ENCODE data around the gene PPFIA4.
"Not testable (repeated sequence)": the region's sequence is repeated elsewhere in the genome, so short reads cannot be mapped to it uniquely, and the experiment has no call there.

PPFIA4 gene

DNA sequence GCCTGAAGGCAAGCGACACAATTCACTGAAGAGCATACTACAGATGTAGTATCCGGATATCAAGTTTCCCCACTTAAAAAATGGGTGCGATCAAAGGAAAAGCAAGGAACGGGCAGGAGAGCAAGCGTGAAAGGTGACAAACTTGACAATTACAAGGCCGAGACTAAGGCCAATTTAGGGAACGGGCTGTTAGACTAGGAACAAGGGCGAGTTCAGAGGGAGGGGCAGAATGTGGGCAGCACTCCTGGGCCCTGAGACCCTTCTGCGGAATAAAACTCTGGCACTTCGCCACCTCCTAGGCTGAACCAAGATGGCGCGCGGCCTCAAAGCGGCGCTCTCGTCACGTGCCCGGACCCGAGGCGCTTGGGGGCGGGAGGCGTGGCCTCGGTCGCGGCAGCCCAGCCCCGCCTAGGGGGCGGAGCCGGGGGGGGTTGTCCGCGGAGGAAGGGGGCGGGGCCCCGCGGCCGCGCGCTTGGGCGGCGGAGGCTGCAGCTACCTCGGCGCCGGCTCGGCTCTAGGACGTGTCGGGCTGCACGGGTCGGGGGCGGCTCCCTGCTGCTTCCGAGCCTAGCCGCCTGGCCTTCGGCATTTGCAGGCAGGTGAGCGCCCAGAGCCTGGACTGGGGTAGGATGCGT lies at the start of gene PPFIA4:
Gene PPFIA4 (plus strand): TSS at position 461 of the 635 bp plus-strand sequence. CDS start 12,518 bp downstream, outside the sequence.
- peak within 1 kb of the TSS; percentile 90 for H3K27ac Mint-ChIP-seq
- peaks cover 11% of the 10 kb centered on the region for H3K36me3 Mint-ChIP-seq
- peaks cover 3% of the 10 kb centered on the region for H3K27me3 Mint-ChIP-seq
- H3K9me3 Mint-ChIP-seq (ENCODE audit: low read depth), result peaks cover 5% of the 10 kb centered on the region
- peaks cover 11% of the 10 kb centered on the region for H3K4me1 Mint-ChIP-seq (ENCODE audit: low read depth)
- H3K4me3 Mint-ChIP-seq, result peak within 1 kb of the TSS; percentile 79

DNA sequence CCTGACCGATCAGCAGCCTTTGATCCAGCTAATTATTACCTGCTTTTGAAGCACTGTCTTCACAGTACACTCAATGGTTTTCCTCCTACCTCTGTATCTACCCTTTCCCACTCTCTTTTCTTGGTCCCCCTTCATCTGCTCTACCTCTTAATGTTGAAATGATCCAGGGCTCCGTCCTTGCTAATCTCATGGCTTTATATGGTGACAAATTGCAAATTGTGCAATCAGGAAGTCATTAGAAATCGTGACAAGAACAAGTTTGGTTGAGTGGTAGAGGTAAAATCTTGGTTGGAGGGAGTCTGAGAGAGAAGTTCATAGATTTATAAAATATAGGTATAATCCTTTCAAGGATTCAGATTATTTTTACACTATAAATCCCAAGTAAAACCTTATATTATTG lies 49.7 kb upstream of the PPFIA4 start:
- H3K27me3 Mint-ChIP-seq, result peaks cover 17% of the 10 kb centered on the region
- no peak overlapping the region for H3K27ac Mint-ChIP-seq
- H3K36me3 Mint-ChIP-seq, result peaks cover 3% of the 10 kb centered on the region
- no peak overlapping the region for H3K4me3 Mint-ChIP-seq
- no peaks in the 10 kb centered on the region for H3K9me3 Mint-ChIP-seq (ENCODE audit: low read depth)
- H3K4me1 Mint-ChIP-seq (ENCODE audit: low read depth), result no peaks in the 10 kb centered on the region

DNA sequence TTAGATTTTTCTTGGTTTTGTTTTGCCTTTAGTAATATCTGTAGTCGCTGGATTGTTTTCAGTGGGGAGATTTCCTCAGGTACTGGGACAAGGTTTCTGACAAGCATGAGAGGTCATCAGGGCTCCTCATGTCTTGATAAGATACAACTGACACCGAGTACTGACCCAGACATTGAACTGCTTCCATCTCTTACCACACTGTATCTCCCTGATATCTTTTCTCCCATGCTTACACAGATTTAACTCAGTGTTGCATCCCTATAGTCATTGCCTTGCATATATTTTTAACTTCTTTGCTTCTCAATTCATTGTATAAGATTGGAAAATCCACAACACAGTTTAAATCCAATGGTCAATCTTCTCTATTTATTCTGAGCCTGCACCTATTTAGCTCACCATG lies 46.8 kb upstream of the PPFIA4 start:
- no peaks in the 10 kb centered on the region for H3K4me1 Mint-ChIP-seq (ENCODE audit: low read depth)
- H3K36me3 Mint-ChIP-seq, result peaks cover 3% of the 10 kb centered on the region
- H3K27ac Mint-ChIP-seq, result no peak overlapping the region
- H3K9me3 Mint-ChIP-seq (ENCODE audit: low read depth), result no peaks in the 10 kb centered on the region
- peaks cover 17% of the 10 kb centered on the region for H3K27me3 Mint-ChIP-seq
- no peak overlapping the region for H3K4me3 Mint-ChIP-seq

DNA sequence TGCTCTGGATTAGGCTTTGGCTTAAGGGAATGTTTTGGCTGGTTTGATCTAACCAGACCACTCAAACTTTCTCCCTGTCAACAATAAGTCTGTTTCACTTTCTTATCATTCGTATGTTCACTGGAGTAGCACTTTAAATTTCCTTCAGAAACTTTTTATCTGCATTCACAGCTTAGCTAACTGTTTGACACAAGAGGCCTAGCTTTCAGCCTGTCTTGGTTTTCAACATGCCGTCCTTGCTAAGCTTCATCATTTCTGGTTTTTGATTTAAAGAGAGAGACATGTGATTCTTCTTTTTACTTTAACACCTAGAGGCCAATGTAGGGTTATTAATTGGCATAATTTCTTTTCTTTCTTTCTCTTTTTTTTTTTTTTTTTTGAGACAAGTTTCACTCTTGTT lies 44.4 kb upstream of the PPFIA4 start:
- Mint-ChIP-seq H3K4me3 (no peak overlapping the region), H3K4me1 (ENCODE audit: low read depth) (no peaks in the 10 kb centered on the region)

DNA sequence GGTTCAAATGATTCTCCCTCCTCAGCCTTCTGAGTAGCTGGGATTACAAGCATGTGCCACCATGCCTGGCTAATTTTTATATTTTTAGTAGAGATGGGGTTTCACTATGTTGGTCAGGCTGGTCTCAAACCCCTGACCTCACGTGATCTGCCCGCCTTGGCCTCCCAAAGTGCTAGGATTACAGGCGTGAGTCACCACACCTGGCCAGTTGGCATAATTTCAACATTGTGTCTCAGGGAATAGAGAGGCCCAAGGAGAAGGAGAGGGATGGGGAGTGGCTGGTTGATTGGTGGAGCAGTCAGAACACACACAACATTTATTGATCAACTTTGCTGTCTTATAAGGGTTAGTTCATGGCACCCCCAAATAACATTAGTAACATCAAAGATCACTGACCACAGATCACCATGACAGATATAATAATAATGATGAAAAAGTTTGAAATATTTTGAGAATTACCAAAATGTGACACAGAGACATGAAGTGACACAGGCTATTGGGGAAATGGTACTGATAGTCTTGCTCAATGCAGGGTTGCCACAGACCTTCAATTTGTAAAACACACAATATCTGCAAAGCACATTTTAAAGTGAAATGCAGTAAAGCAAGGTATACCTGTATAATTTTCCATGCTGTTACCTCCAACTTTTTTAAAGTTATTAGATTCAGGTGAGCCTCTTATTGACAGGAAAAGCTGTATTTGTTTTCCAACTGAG lies 43.4 kb upstream of the PPFIA4 start:
- no peaks in the 10 kb centered on the region for H3K9me3 Mint-ChIP-seq (ENCODE audit: low read depth)
- H3K36me3 Mint-ChIP-seq, result peaks cover 3% of the 10 kb centered on the region
- no peak overlapping the region for H3K27ac Mint-ChIP-seq
- H3K27me3 Mint-ChIP-seq, result peaks cover 8% of the 10 kb centered on the region
- H3K4me1 Mint-ChIP-seq (ENCODE audit: low read depth), result no peaks in the 10 kb centered on the region
- H3K4me3 Mint-ChIP-seq, result no peak overlapping the region

More for the DNA sequence above, 44.4 kb upstream of the PPFIA4 start:
- H3K9me3 Mint-ChIP-seq (ENCODE audit: low read depth), result no peaks in the 10 kb centered on the region
- peaks cover 15% of the 10 kb centered on the region for H3K27me3 Mint-ChIP-seq
- H3K36me3 Mint-ChIP-seq, result peaks cover 3% of the 10 kb centered on the region
- no peak overlapping the region for H3K27ac Mint-ChIP-seq

DNA sequence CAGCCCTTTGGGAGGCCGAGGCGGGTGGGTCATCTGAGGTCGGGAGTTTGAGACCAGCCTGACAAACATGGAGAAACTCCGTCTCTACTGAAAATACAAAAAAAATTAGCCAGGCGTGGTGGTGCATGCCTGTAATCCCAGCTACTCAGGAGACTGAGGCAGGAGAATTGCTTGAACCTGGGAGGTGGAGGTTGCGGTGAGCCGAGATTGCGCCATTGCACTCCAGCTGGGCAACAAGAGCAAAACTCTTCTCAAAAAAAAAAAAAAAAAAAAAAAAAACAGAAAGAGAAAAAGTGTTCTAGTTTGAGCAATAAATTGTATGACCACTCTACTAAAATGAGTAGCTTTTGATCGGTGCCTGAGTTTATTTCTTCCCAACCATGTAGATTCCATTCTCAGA lies 40.2 kb upstream of the PPFIA4 start:
- H3K4me1 Mint-ChIP-seq (ENCODE audit: low read depth); H3K36me3 Mint-ChIP-seq; H3K27ac Mint-ChIP-seq; H3K4me3 Mint-ChIP-seq; H3K9me3 Mint-ChIP-seq (ENCODE audit: low read depth); H3K27me3 Mint-ChIP-seq: not testable (repeated sequence)

DNA sequence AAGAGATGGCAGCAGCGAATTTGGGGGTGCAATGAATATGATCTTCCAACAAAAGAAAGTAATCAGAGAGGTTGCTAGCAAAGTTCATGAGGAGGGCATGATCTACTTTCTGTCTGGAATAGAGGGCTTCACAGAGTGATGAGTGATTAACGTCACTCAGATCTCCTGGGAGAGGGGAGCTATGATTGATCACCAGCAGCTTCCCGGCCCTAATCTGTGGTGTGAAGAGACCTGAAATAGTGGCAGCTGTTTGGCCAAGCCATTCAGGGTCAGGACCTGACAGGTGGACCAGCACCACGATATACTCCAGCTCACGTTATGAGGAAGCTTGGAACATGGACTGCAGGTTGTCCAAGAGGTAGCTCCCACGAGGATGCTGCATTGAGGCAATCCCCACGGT lies 39.0 kb upstream of the PPFIA4 start:
- H3K4me1 Mint-ChIP-seq (ENCODE audit: low read depth), result no peaks in the 10 kb centered on the region
- H3K9me3 Mint-ChIP-seq (ENCODE audit: low read depth), result no peaks in the 10 kb centered on the region
- H3K36me3 Mint-ChIP-seq, result no peaks in the 10 kb centered on the region
- no peak overlapping the region for H3K4me3 Mint-ChIP-seq
- no peak overlapping the region for H3K27ac Mint-ChIP-seq
- H3K27me3 Mint-ChIP-seq, result peaks cover 5% of the 10 kb centered on the region

DNA sequence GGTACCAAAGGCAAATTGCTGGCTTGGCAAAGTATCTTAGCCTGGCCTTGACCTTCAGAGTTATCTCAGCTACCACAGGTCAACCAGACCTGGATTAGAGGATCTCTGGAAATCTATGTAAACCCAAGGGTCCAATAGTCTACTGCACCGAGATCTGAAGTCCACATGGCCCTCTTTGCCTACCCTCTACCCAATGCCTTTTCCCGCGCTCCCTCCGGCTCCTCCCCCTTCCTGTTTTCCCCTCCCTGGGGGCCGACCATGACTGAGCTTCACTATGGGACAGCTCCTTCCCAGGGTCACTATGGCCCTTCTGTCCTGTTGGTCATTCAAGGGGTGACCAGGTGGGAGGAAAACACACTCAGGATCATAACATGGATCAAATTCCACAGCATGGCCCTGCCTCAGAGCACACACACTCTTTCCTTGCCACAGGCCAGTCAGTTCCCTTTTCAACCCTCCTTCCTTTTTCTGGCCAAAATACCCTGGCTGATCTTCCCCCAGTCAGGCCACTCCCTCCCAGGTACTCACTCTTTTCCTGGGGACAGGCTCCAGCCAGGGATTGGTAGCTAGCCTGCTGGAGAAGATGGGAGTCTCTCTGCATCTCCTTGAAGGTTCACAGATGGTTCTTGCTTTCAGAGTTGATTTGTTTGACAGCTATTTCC lies 38.2 kb upstream of the PPFIA4 start:
- H3K27me3 Mint-ChIP-seq, result peaks cover 8% of the 10 kb centered on the region
- no peaks in the 10 kb centered on the region for H3K9me3 Mint-ChIP-seq (ENCODE audit: low read depth)

DNA sequence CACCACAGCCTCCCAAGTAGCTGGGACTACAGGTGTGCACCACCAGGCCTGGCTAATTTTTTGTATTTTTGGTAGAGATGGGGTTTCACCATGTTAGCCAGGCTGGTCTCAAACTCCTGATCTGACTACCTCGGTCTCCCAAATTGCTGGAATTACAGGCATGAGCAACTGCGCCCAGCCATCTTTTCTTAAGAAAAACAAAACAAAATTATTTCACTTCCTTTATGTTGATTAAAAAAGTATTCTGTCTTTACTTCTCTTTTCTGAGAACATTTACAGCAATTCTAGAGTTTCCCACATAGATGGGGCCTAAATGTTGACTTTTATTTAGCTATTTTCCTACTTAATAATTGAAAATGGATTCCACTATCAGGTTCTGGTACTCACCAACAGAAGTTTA lies 36.4 kb upstream of the PPFIA4 start:
- H3K4me1 Mint-ChIP-seq (ENCODE audit: low read depth), result no peaks in the 10 kb centered on the region
- peaks cover 10% of the 10 kb centered on the region for H3K27me3 Mint-ChIP-seq
- H3K9me3 Mint-ChIP-seq (ENCODE audit: low read depth), result no peaks in the 10 kb centered on the region
- H3K27ac Mint-ChIP-seq, result no peak overlapping the region
- no peaks in the 10 kb centered on the region for H3K36me3 Mint-ChIP-seq
- H3K4me3 Mint-ChIP-seq, result no peak overlapping the region

More for the DNA sequence above, 38.2 kb upstream of the PPFIA4 start:
- no peak overlapping the region for H3K27ac Mint-ChIP-seq
- no peaks in the 10 kb centered on the region for H3K4me1 Mint-ChIP-seq (ENCODE audit: low read depth)
- H3K4me3 Mint-ChIP-seq, result no peak overlapping the region
- H3K36me3 Mint-ChIP-seq, result no peaks in the 10 kb centered on the region

DNA sequence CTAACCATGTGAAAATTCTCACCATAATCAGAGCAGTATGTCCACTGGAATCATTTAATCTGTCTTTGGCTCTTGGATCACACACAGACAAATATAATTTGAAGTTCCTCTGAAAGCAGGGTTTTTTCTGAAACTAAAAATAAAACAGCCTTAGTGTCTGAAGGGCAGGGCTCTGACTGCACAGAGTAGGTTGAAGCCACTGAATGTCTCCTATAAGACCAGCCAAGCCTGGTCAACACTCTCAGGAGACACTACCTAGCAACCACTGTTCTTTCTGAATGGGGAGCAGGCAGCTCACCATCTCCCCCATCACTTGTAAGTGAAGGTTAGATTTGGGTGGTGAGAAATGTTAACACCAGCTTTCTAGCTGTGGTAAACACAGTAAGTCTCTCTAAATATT lies 35.2 kb upstream of the PPFIA4 start:
- no peak overlapping the region for H3K27ac Mint-ChIP-seq
- H3K9me3 Mint-ChIP-seq (ENCODE audit: low read depth), result no peaks in the 10 kb centered on the region
- H3K4me3 Mint-ChIP-seq, result no peak overlapping the region
- H3K27me3 Mint-ChIP-seq, result peaks cover 16% of the 10 kb centered on the region
- no peaks in the 10 kb centered on the region for H3K4me1 Mint-ChIP-seq (ENCODE audit: low read depth)
- no peaks in the 10 kb centered on the region for H3K36me3 Mint-ChIP-seq

DNA sequence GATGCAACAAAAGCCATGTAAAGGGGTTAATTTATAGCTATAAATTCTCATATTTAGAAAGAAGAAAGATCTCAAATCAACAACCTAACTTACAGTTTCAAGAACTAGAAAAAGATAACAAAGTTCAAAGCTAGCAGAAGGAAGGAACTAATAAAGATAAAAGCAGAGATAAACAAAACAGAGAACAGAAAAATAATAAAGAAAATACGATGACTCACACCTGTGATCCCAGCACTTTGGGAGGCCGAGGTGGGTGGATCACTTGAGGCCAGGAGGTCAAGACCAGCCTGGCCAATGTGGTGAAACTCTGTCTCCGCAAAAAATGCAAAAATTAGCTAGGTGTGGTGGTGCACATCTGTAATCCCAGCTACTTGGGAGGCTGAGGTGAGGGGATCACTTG lies 31.5 kb upstream of the PPFIA4 start:
- Mint-ChIP-seq H3K9me3 (ENCODE audit: low read depth) (no peaks in the 10 kb centered on the region), H3K4me1 (ENCODE audit: low read depth) (peaks cover 5% of the 10 kb centered on the region), H3K27ac (no peak overlapping the region), H3K36me3 (no peaks in the 10 kb centered on the region), H3K4me3 (no peak overlapping the region), H3K27me3 (peaks cover 18% of the 10 kb centered on the region)

DNA sequence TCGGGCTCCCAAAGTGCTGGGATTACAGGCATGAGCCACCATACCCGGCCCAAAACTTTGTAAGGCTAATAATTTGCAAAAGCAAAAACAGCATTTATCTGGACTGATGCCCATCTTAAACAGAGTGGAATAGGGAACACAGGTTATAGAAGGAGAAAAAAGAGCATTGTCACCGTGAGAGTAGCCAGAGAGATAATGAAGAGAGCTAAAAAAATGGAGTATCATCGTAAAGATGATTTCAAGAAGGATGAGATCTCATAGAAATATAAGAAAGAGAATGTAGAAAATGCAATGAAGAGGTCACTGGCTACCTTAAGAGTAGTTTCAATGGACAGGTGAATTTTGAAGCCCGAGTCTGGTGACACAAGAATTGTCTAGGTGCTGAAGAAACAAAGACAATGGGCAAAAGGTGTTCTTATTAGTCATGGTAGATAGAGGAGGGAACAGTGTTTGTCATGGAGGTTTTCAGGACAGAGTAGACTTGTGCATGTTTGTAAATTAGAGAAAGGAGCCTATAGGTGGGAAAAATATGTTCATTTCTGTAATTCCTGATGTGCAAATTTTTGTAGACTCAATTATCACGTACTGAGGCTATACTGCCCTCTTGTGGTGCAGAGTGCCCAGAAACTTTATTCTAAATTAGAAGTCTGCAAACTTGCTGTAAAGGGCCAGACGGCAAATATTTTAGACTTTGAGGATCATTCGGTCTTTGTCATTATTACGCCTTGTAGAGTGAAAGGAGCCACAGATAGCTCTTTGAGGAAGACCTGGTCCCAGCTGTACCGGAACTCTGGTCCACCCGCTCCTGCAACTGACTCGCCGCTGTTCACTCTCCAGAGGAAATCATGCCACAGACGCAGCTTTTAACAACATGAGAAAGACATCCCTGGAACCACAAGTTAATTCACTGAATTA lies 27.2 kb upstream of the PPFIA4 start:
- Mint-ChIP-seq H3K27me3 (peaks cover 9% of the 10 kb centered on the region), H3K36me3 (no peaks in the 10 kb centered on the region), H3K4me1 (ENCODE audit: low read depth) (peaks cover 5% of the 10 kb centered on the region), H3K9me3 (ENCODE audit: low read depth) (no peaks in the 10 kb centered on the region), H3K27ac (no peak overlapping the region), H3K4me3 (peak overlapping the region; percentile 33)

DNA sequence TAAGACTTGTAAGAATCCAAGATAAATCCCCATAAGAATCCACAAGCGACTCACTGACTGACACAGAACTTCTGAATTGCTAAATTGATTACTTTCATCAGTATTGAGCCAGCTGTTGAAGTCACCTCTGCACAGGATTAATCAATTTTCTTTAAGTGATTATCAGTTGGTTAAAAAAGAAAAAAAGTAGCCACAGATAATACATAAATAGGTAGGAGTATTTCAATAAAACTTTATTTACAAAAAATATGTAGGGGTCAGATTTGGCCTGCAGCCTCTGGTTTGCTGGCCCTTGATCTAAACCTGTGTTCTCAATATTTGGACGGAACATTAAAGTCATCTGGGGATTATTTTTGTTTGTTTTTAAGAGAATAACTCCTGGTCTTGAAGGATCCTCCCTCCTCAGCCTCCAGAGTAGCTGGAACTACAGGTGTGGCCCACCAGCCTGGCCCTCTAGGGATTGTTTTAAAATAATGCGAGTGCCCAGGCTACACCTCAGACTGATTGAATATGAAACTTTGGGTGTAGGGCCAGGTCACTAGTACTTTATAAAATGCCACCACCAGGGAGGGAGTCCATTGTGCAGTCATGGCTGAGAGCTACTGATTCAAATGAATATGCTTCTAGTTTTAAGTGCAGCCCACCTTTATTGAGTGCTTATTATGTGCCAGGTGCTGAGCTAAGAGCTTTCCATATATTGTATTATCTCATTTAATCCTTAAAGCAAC lies 25.9 kb upstream of the PPFIA4 start:
- H3K9me3 Mint-ChIP-seq (ENCODE audit: low read depth), result no peaks in the 10 kb centered on the region
- H3K27me3 Mint-ChIP-seq, result peaks cover 5% of the 10 kb centered on the region
- peaks cover 5% of the 10 kb centered on the region for H3K4me1 Mint-ChIP-seq (ENCODE audit: low read depth)
- no peak overlapping the region for H3K27ac Mint-ChIP-seq
- no peaks in the 10 kb centered on the region for H3K36me3 Mint-ChIP-seq
- no peak overlapping the region for H3K4me3 Mint-ChIP-seq

DNA sequence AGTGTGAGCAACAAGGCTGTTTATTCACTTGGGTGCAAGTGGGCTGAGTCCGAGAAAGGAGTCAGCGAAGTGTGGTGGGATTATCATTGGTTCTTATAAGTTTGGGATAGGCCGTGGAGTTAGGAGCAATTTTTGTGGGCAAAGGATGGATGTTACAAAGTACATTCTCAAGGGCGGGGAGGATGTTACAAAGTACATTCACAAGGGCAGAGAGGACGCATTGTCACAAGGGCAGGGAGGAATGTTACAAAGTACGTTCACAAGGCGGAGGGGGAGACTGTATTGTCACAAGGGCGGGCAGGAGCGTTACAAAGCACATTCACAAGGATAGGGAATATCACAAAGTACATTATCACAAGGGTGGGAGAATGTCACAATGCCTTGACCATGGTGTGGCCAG lies 24.3 kb upstream of the PPFIA4 start:
- H3K9me3 Mint-ChIP-seq (ENCODE audit: low read depth), result no peaks in the 10 kb centered on the region
- no peaks in the 10 kb centered on the region for H3K36me3 Mint-ChIP-seq
- no peak overlapping the region for H3K27ac Mint-ChIP-seq
- H3K4me1 Mint-ChIP-seq (ENCODE audit: low read depth), result peaks cover 14% of the 10 kb centered on the region
- H3K27me3 Mint-ChIP-seq, result peaks cover 2% of the 10 kb centered on the region
- no peak overlapping the region for H3K4me3 Mint-ChIP-seq
